Measurements from ENCODE around the gene SPOCK2. TPM values are rescaled to one million over a fixed set of nuclear protein-coding genes. Genes with fewer than 3 reads are reported as not detected.

SPOCK2 gene
- total RNA-seq, 1 donor from 2014 or later, result 9.7 TPM

DNA sequence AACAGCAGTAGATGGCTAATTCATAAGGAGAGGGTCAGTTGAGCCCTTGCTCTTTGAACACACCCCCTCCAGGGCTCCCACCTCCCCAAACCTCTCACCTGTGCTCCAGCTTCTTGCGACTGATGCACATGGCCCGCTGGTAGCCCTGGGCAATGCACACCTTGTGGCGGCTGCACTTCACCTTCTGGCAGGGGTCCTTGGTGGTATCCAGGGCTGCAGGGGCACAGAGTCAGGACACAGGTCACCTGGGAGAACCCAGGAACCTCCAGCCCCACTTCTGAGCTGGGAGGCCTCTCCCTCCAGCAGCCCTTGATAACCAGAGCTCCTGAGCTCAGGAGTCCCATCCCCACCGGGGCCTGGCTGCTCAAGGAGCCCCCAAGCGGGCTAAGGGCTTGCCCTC is 16.3 kb downstream of the SPOCK2 start:
- intact Hi-C loops (cut with DNase I), result no loop called here
- H3K27me3 ChIP-seq, result no peaks in the 10 kb centered on the region

DNA sequence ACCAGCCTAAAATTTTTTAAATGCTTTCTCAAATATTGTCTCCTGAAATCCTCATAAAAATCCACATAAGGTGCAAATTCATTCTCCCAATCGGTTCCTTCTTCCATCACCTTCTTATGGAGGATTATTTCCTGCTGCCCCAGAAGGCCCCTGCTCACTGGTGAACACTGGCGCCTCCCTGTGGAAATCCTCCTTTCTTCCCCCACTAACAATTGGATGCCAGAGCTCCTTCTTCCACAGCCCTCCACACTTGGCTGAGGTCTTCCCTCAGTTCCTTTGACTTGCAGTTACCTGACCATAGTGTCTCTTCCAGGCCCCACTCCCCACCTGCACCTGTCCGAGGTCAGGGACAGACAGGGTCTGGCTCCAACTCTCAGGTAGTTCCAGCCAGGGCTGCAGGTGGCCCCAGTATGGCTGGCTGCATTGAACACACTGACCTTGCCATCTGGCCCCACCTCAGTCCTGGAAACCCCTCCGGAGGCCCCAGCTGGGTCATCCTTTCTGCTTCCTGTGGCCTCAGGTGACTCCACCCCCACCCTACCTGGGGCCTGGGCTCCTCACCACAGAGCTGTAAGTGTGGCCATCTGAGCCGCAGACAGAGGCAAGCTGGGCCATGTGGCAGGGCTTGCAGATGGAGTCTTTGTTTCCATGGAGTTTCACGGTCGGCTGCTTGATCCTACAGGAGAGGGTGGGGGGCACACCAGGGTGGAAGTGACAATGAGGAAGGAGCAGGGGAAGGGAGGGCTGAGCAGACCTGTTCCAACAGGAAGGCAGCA is 18.4 kb downstream of the SPOCK2 start:
- H3K4me1 ChIP-seq, result no peaks in the 10 kb centered on the region
- no peaks in the 10 kb centered on the region for H3K36me3 ChIP-seq
- no peaks in the 10 kb centered on the region for H3K27me3 ChIP-seq
- intact Hi-C loops (cut with DNase I), result no loop called here
- no peak overlapping the region for H3K4me3 ChIP-seq
- TF ChIP-seq, protein P1, sequence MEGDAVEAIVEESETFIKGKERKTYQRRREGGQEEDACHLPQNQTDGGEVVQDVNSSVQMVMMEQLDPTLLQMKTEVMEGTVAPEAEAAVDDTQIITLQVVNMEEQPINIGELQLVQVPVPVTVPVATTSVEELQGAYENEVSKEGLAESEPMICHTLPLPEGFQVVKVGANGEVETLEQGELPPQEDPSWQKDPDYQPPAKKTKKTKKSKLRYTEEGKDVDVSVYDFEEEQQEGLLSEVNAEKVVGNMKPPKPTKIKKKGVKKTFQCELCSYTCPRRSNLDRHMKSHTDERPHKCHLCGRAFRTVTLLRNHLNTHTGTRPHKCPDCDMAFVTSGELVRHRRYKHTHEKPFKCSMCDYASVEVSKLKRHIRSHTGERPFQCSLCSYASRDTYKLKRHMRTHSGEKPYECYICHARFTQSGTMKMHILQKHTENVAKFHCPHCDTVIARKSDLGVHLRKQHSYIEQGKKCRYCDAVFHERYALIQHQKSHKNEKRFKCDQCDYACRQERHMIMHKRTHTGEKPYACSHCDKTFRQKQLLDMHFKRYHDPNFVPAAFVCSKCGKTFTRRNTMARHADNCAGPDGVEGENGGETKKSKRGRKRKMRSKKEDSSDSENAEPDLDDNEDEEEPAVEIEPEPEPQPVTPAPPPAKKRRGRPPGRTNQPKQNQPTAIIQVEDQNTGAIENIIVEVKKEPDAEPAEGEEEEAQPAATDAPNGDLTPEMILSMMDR (IDR thresholded peaks at IDR 0.05), result no peak
- H3K27ac ChIP-seq, result no peak overlapping the region
- H3K9me3 ChIP-seq, result no peaks in the 10 kb centered on the region
- DNase-seq (ENCODE audit: low spot score in 2 of 2), result no peak

More for the DNA sequence above, 16.3 kb downstream of the SPOCK2 start:
- TF ChIP-seq, protein P1 (IDR thresholded peaks at IDR 0.05), result no peak
- Histone ChIP-seq H3K4me1 (no peaks in the 10 kb centered on the region), H3K27ac (no peak overlapping the region), H3K9me3 (no peaks in the 10 kb centered on the region), H3K4me3 (no peak overlapping the region), H3K36me3 (no peaks in the 10 kb centered on the region)
- no peak for DNase-seq (ENCODE audit: low spot score in 2 of 2)

DNA sequence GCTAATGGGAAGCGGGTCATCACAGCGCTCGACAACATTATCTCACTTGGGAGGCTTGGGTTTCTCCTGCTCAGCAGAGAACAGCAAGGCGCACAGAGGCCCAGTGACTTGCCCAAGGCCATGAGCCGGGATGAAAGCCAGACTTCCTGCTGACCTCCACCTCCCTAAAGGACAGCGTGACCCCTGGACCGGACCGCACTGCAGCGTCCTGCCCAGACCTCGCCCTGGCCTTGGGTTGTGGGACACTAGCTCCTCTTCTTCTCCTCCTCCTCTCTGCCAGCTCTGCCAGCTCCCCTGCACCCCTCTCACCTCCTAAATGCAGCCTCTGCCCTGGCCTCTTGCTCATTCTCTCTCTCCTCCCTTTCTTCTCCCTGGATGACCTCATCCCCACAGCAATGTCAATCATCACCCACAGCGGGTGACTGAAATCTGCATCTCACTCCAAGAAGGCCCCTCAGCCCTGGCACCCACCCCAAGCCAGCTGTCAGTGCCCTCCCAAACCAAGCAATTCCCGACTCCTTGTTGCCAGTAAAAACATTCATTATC is 19.4 kb downstream of the SPOCK2 start:
- H3K27me3 ChIP-seq, result no peaks in the 10 kb centered on the region
- H3K27ac ChIP-seq, result no peak overlapping the region
- intact Hi-C loops (cut with DNase I), result no loop called here
- no peaks in the 10 kb centered on the region for H3K36me3 ChIP-seq
- no peaks in the 10 kb centered on the region for H3K4me1 ChIP-seq
- TF ChIP-seq, protein P1 (IDR thresholded peaks at IDR 0.05), result no peak
- no peak for DNase-seq (ENCODE audit: low spot score in 2 of 2)
- no peaks in the 10 kb centered on the region for H3K9me3 ChIP-seq
- no peak overlapping the region for H3K4me3 ChIP-seq

DNA sequence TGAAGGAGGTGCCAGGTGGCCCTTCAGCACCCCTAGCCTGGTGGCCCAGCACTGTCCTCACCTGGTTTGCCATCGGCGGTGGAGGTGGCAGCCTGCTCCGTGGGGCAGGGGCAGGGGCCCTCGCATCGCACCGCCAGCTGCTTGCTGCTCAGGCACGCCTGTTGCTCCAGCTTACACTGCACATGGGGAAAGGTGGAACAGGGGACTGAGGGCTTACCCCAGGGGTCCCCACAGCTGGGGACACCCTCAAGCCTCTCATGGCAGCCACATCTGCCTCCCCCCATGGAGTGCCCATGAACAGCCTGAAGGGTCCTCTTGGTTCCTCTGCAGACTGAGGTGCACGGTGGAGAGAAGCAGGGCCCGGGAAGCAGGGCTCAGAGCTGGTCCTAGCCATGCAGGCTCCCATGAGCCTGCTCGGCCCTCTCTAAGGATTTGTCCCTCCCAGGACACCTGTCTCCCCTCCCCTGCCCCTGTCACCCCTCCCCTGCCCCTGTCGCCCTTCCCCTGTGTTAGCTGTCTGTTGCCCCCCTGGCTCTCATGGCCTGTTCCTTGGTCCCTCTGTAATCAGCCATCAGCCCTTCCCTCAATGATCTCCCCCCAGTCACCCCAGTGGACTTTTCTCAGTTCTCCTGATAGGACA is 20.1 kb downstream of the SPOCK2 start:
- Histone ChIP-seq H3K27ac (no peak overlapping the region), H3K4me3 (no peak overlapping the region), H3K9me3 (no peaks in the 10 kb centered on the region), H3K36me3 (no peaks in the 10 kb centered on the region), H3K27me3 (no peaks in the 10 kb centered on the region), H3K4me1 (no peaks in the 10 kb centered on the region)
- intact Hi-C loops (cut with DNase I), result no loop called here
- no peak for DNase-seq (ENCODE audit: low spot score in 2 of 2)
- TF ChIP-seq, protein P1 (IDR thresholded peaks at IDR 0.05), result no peak

DNA sequence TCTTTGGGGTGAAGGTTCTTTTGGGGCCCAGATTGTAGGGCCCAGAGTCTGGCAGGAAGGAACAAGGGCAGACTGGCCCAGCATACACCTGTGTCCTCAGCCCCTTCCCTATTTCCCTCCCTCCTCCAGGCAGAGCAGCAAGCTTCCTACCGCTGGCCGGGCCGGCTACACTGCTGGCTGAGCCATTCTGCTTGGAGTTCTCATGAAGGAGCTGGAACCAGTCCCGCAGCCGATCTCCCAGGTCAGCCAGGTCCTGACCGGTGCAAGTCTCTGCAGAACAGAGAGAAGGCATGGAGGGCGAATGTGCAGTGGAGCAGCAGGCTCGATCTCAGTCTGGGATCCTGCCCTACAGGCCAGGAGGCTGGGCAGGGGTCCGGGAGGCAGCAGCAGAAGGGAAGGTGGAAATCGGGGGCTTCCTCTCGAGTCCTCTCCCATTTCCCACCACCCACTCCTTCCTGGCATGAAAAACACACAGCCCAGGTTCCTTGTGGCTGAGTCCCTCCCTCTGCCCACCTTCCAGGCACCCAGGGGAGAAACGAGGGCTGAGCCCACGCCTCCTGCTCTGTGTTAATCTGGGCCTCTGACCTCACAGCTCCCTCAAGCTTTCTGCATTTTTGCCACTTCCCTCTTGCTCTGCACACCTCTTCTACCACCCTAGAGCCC is 20.8 kb downstream of the SPOCK2 start:
- H3K27ac ChIP-seq, result no peak overlapping the region
- intact Hi-C loops (cut with DNase I), result no loop called here

More for the DNA sequence above, 20.8 kb downstream of the SPOCK2 start:
- no peak for DNase-seq (ENCODE audit: low spot score in 2 of 2)
- no peak overlapping the region for H3K4me3 ChIP-seq
- H3K27me3 ChIP-seq, result no peaks in the 10 kb centered on the region
- no peaks in the 10 kb centered on the region for H3K9me3 ChIP-seq
- H3K36me3 ChIP-seq, result no peaks in the 10 kb centered on the region
- no peaks in the 10 kb centered on the region for H3K4me1 ChIP-seq
- TF ChIP-seq, protein P1 (IDR thresholded peaks at IDR 0.05), result no peak

All from ascending aorta (tissue), 2 donors.